Measurements from ENCODE around the gene CD180.

The CD180 gene

GRCh38 chr5:67187006-67187715 is 9.4 kb downstream of the CD180 start:
- no peaks in the 10 kb centered on the region for H3K79me2 ChIP-seq (ENCODE audit: low read length)
- H3K27ac ChIP-seq (ENCODE audit: low read length): peak overlapping the region; percentile 51
- no peak overlapping the region for H3K4me3 ChIP-seq (ENCODE audit: low read length)
- H3K4me2 ChIP-seq (ENCODE audit: low read length): peak overlapping the region; percentile 53
- H3K9me3 ChIP-seq (ENCODE audit: insufficient read depth, low read length): no peaks in the 10 kb centered on the region
- no peaks in the 10 kb centered on the region for H3K36me3 ChIP-seq (replicated peaks; ENCODE audit: low read depth, low read length)
- no peak for TF ChIP-seq CTCF (IDR thresholded peaks at IDR 0.05; ENCODE audit: low read depth, low read length)
- no peak for TF ChIP-seq EZH2phosphoT487 (IDR thresholded peaks at IDR 0.05; ENCODE audit: low read depth)
- H2AFZ ChIP-seq (ENCODE audit: low read depth, low read length): peak overlapping the region; percentile 54; the same call in 1 of the 2 replicates
- H3K27me3 ChIP-seq (ENCODE audit: low read depth, low read length): no peaks in the 10 kb centered on the region
- H4K20me1 ChIP-seq (ENCODE audit: insufficient read depth, low read length): no peaks in the 10 kb centered on the region
- H3K4me1 ChIP-seq (ENCODE audit: low read length): peaks cover 26% of the 10 kb centered on the region
- 0 out of 2 replicates have a peak overlapping the region, but pooled peaks have one; percentile 6 for H3K9ac ChIP-seq (ENCODE audit: low read length)

- Histone ChIP-seq H3K9ac (ENCODE audit: low read length) (no peak overlapping the region), H3K4me3 (ENCODE audit: low read length) (no peak overlapping the region), H2AFZ (ENCODE audit: low read depth, low read length) (no peak overlapping the region), H4K20me1 (ENCODE audit: insufficient read depth, low read length) (no peaks in the 10 kb centered on the region), H3K27me3 (ENCODE audit: low read depth, low read length) (no peaks in the 10 kb centered on the region), H3K4me1 (ENCODE audit: low read length) (peaks cover 25% of the 10 kb centered on the region), H3K36me3 (replicated peaks; ENCODE audit: low read depth, low read length) (no peaks in the 10 kb centered on the region), H3K27ac (ENCODE audit: low read length) (no peak overlapping the region), H3K79me2 (ENCODE audit: low read length) (no peaks in the 10 kb centered on the region), H3K9me3 (ENCODE audit: insufficient read depth, low read length) (no peaks in the 10 kb centered on the region), H3K4me2 (ENCODE audit: low read length) (no peak overlapping the region)
- TF ChIP-seq CTCF (IDR thresholded peaks at IDR 0.05; ENCODE audit: low read depth, low read length) (no peak), EZH2phosphoT487 (IDR thresholded peaks at IDR 0.05; ENCODE audit: low read depth) (no peak)
Observed at GRCh38 chr5:67183859-67184258, 12.7 kb downstream of the CD180 start.

GRCh38 chr5:67182301-67182790 is 14.3 kb downstream of the CD180 start:
- H3K27ac ChIP-seq (ENCODE audit: low read length): no peak overlapping the region
- peaks cover 13% of the 10 kb centered on the region for H3K4me1 ChIP-seq (ENCODE audit: low read length)
- H4K20me1 ChIP-seq (ENCODE audit: insufficient read depth, low read length): no peaks in the 10 kb centered on the region
- no peak overlapping the region for H2AFZ ChIP-seq (ENCODE audit: low read depth, low read length)
- no peaks in the 10 kb centered on the region for H3K79me2 ChIP-seq (ENCODE audit: low read length)
- no peaks in the 10 kb centered on the region for H3K36me3 ChIP-seq (replicated peaks; ENCODE audit: low read depth, low read length)
- peaks cover 2% of the 10 kb centered on the region for H3K9me3 ChIP-seq (ENCODE audit: insufficient read depth, low read length)
- H3K4me3 ChIP-seq (ENCODE audit: low read length): no peak overlapping the region
- no peaks in the 10 kb centered on the region for H3K27me3 ChIP-seq (ENCODE audit: low read depth, low read length)
- H3K4me2 ChIP-seq (ENCODE audit: low read length): no peak overlapping the region
- H3K9ac ChIP-seq (ENCODE audit: low read length): no peak overlapping the region
- TF ChIP-seq CTCF (IDR thresholded peaks at IDR 0.05; ENCODE audit: low read depth, low read length) (no peak), EZH2phosphoT487 (IDR thresholded peaks at IDR 0.05; ENCODE audit: low read depth) (no peak)

- H3K27ac ChIP-seq (ENCODE audit: low read length): no peak overlapping the region
- no peak overlapping the region for H3K4me3 ChIP-seq (ENCODE audit: low read length)
- H3K27me3 ChIP-seq (ENCODE audit: low read depth, low read length): no peaks in the 10 kb centered on the region
- H3K4me2 ChIP-seq (ENCODE audit: low read length): 0 out of 2 replicates have a peak overlapping the region, but pooled peaks have one; percentile 18
- H2AFZ ChIP-seq (ENCODE audit: low read depth, low read length): no peak overlapping the region
- H3K4me1 ChIP-seq (ENCODE audit: low read length): peaks cover 7% of the 10 kb centered on the region
- H4K20me1 ChIP-seq (ENCODE audit: insufficient read depth, low read length): no peaks in the 10 kb centered on the region
- H3K9ac ChIP-seq (ENCODE audit: low read length): no peak overlapping the region
- TF ChIP-seq CTCF (IDR thresholded peaks at IDR 0.05; ENCODE audit: low read depth, low read length): no peak
- no peak for TF ChIP-seq EZH2phosphoT487 (IDR thresholded peaks at IDR 0.05; ENCODE audit: low read depth)
- H3K36me3 ChIP-seq (replicated peaks; ENCODE audit: low read depth, low read length): no peaks in the 10 kb centered on the region
- H3K79me2 ChIP-seq (ENCODE audit: low read length): no peaks in the 10 kb centered on the region
- H3K9me3 ChIP-seq (ENCODE audit: insufficient read depth, low read length): peaks cover 4% of the 10 kb centered on the region
Observed at GRCh38 chr5:67181648-67182221, 14.9 kb downstream of the CD180 start.
